ENCODE data around the gene TMEM62.

DNA sequence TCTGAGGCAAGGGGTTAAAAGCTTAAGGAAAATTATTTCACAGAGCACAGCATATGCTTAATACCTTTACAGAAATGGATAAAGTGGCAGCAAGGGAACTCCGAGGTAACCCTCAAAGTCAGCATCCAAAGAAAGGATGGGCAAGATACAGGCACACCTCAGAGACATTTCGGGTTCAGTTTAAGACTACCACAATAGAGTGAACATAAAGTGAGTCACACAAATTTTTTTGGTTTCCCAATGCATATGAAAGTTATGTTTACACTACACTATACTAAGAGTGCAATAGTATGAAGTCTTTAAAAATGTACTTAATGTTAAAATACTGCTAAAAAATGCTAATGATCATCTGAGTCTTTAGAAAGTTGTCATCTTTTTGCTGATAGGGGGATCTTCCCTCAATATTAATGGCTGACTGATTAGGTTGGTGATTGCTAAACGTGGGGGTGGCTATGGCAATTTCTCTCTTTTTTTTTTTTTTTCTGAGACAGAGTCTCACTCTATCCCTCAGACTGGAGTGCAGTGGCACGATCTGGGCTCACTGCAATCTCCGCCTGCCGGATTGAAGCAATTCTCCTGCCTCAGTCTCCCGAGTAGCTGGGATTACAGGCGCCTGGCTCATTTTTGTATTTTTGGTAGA is 37.6 kb upstream of the TMEM62 start:
- TF ChIP-seq CTCF (IDR thresholded peaks at IDR 0.05) (no peak), POLR2A (IDR thresholded peaks at IDR 0.05) (no peak)

Measured in right lobe of liver (tissue), 4 donors.